Endothelial cell of umbilical vein (primary cell): Measurements from ENCODE around the gene PSMD5. TPM values are rescaled to one million over a fixed set of nuclear protein-coding genes. Genes with fewer than 3 reads are reported as not detected.

ENCODE experiments used
- BruUV-seq: library from RNA; stranded (reverse); fragments of 400-500 nt; replicated peaks from 2 replicates; lab custom pipeline; 2021; lab: Mats Ljungman, UMichigan
- CTCF ChIA-PET: fragments of 300-600, 350-600 bp; sonication (Branson Sonifier 250); formaldehyde crosslinking; loops from one replicate; lab custom pipeline; 2021; ENCODE audit warnings: antibody characterized with exemption, inconsistent platforms; lab: Charles Lee
- POLR2A ChIA-PET: fragments of 300-600, 350-600 bp; sonication (Branson Sonifier 250); formaldehyde crosslinking; loops from one replicate; lab custom pipeline; 2021; ENCODE audit warnings: antibody characterized with exemption, inconsistent platforms; lab: Charles Lee
- DNase-seq: peaks from one replicate; pipeline ENCODE4 v3.0.0-alpha.2; 2011; ENCODE audit warnings: low read depth, low spot score
- FAIRE-seq: peaks from 2 replicates; lab custom pipeline; 2011; peaks lifted over from hg19 to GRCh38; lab: Jason Lieb, UNC
- H2AFZ ChIP-seq: 2 replicates; pipeline ENCODE4 v1.6.0; 2012; ENCODE audit warnings: low read depth, low read length, control low read depth, inconsistent platforms
- H3K27ac ChIP-seq: 2 replicates; pipeline ENCODE4 v1.5.1; 2011; ENCODE audit warnings: low read depth, mild to moderate bottlenecking, control low read depth, low read length, moderate library complexity; ENCODE audit not compliant: insufficient read depth
- H3K27me3 ChIP-seq, 2 experiments: 2 replicates each; pipeline versions ENCODE4 v1.6.0 to v1.6.1; 2011; ENCODE audit warnings: low read length in 2 of 2, mixed read lengths in 1 of 2; ENCODE audit not compliant: control insufficient read depth in 2 of 2, insufficient read depth in 2 of 2
- H3K36me3 ChIP-seq, 2 experiments: 2 replicates in 1 of 2; 3 replicates in 1 of 2; pipeline ENCODE4 v1.5.1; 2011; ENCODE audit warnings: low read length in 2 of 2, mild to moderate bottlenecking in 1 of 2, moderate library complexity in 1 of 2; ENCODE audit not compliant: control insufficient read depth in 2 of 2, insufficient read depth in 2 of 2; ENCODE audit errors: extremely low read depth in 1 of 2
- H3K4me1 ChIP-seq: 3 replicates; pipeline ENCODE4 v1.5.1; 2011; ENCODE audit warnings: mild to moderate bottlenecking, low read length; ENCODE audit not compliant: control insufficient read depth, insufficient read depth; ENCODE audit errors: extremely low read depth
- H3K4me2 ChIP-seq: 2 replicates; pipeline ENCODE4 v1.6.1; 2011; ENCODE audit warnings: low read length, control low read depth, mixed read lengths; ENCODE audit not compliant: insufficient read depth
- H3K4me3 ChIP-seq, 3 experiments: fragments of 200-600 bp in 1 of 3; sonication (generic), shearing (Covaris generic) in 1 of 3; replicated peaks in 1 of 3; 2 replicates each; pipeline ENCODE4 v1.5.1; 2011 to 2016; ENCODE audit warnings: control low read depth in 3 of 3, low read length in 3 of 3, mild to moderate bottlenecking in 2 of 3, inconsistent platforms in 1 of 3, low read depth in 1 of 3, moderate library complexity in 1 of 3; ENCODE audit not compliant: insufficient read depth in 1 of 3
- H3K79me2 ChIP-seq: 2 replicates; pipeline ENCODE4 v1.6.0; 2012; ENCODE audit warnings: low read length, inconsistent platforms; ENCODE audit not compliant: control insufficient read depth, insufficient read depth
- H3K9ac ChIP-seq: replicated peaks from 2 replicates; pipeline ENCODE3; 2011; ENCODE audit warnings: low read length, control low read depth; ENCODE audit not compliant: insufficient read depth; ENCODE audit errors: extremely low read depth
- H3K9me1 ChIP-seq: replicated peaks from 3 replicates; pipeline ENCODE4 v1.6.0; 2011; ENCODE audit warnings: mild to moderate bottlenecking, low read length; ENCODE audit not compliant: control insufficient read depth, insufficient read depth; ENCODE audit errors: extremely low read depth
- H3K9me3 ChIP-seq: replicated peaks from 2 replicates; pipeline ENCODE4 v1.5.1; 2012; ENCODE audit warnings: low read length, inconsistent platforms; ENCODE audit not compliant: control insufficient read depth, insufficient read depth
- H4K20me1 ChIP-seq: replicated peaks from 2 replicates; pipeline ENCODE3; 2011; ENCODE audit warnings: mild to moderate bottlenecking, low read length; ENCODE audit not compliant: control insufficient read depth, insufficient read depth; ENCODE audit errors: extremely low read depth
- EZH2 ChIP-seq: IDR thresholded peaks from 2 replicates; pipeline ENCODE4 v1.6.1; 2012; ENCODE audit warnings: borderline replicate concordance, low read depth, mild to moderate bottlenecking, moderate library complexity, low read length, inconsistent platforms; ENCODE audit not compliant: severe bottlenecking
- FOS ChIP-seq: IDR thresholded peaks from 2 replicates; pipeline ENCODE4 v1.6.1; 2011; ENCODE audit warnings: mild to moderate bottlenecking, low read length, moderate library complexity, borderline replicate concordance; ENCODE audit not compliant: insufficient read depth
- GATA2 ChIP-seq: IDR thresholded peaks from 2 replicates; pipeline ENCODE4 v1.7.0; 2011; ENCODE audit warnings: low read depth, mild to moderate bottlenecking, moderate library complexity, mixed read lengths, low read length; ENCODE audit not compliant: insufficient read length, insufficient read depth
- JUN ChIP-seq: IDR thresholded peaks from 2 replicates; pipeline ENCODE4 v1.6.1; 2011; ENCODE audit warnings: borderline replicate concordance, low read depth; ENCODE audit not compliant: insufficient read length, insufficient read depth
- MAX ChIP-seq: IDR thresholded peaks from 2 replicates; pipeline ENCODE4 v1.6.1; 2011; ENCODE audit not compliant: insufficient read depth, insufficient read length
- MYC ChIP-seq: IDR thresholded peaks from one replicate; pipeline ENCODE4 v1.6.1; 2011; ENCODE audit warnings: mild to moderate bottlenecking, low read depth, low read length
- POLR2A ChIP-seq: IDR thresholded peaks from 2 replicates; pipeline ENCODE4 v1.6.1; 2012; ENCODE audit warnings: low read depth, mild to moderate bottlenecking, control low read depth, low read length
- POLR2AphosphoS5 ChIP-seq: IDR thresholded peaks from 2 replicates; pipeline ENCODE4 v1.6.1; 2012; ENCODE audit warnings: low read depth, mild to moderate bottlenecking, control low read depth, low read length, moderate library complexity; ENCODE audit not compliant: insufficient read depth
- dilution Hi-C: fragments of 300-500 bp; cut with MboI; formaldehyde crosslinking; loops from one replicate; pipeline ENCODE4 v1.15.0; 2019; ENCODE audit warnings: low sequenced_read_pairs; ENCODE audit not compliant: extremely low pct_ligation_motif_present
- intact Hi-C: fragments of 100-400 bp; cut with micrococcal nuclease; formaldehyde crosslinking; loops from one replicate; pipeline ENCODE4 v1.10.0; 2022
- polyA plus RNA-seq, 4 experiments: library from polyadenylated mRNA; depleted of rRNA in 3 of 4; stranded (reverse) in 3 of 4; unstranded in 1 of 4; fragments of >200 nt; gene quantifications; 2 replicates each; pipeline versions ENCODE4 v1.2.1 to v1.2.3, GENCODE V29; 2011 to 2012; ENCODE audit warnings: missing spikeins in 1 of 4
- total RNA-seq: library from RNA; stranded (reverse); gene quantifications from 2 replicates; pipeline ENCODE4 v1.2.3, GENCODE V29; 2021
- TF ChIP-seq, protein P1 (sequence below), 2 donors: IDR thresholded peaks; 1 replicate in 1 of 2; 2 replicates in 1 of 2; pipeline ENCODE4 v1.5.1; 2011; ENCODE audit warnings: low read length in 2 of 2, mild to moderate bottlenecking in 2 of 2, moderate library complexity in 2 of 2, control low read depth in 1 of 2, inconsistent platforms in 1 of 2, low read depth in 1 of 2; ENCODE audit not compliant: insufficient read depth in 1 of 2; ENCODE audit errors: extremely low read depth in 1 of 2

PSMD5 gene
- total and polyA plus RNA-seq, 2 donors (not counting 3 experiments of a cell fraction or from before 2014, with no cell fraction given): 20.4 to 70.2 TPM

GRCh38 chr9:120885457-120885856, 42.7 kb upstream of the PSMD5 start:
- no peak for TF ChIP-seq JUN
- no peak for TF ChIP-seq MAX
- TF ChIP-seq EZH2: no peak
- no peak for TF ChIP-seq MYC
- no peak for TF ChIP-seq GATA2
- TF ChIP-seq FOS: no peak
- TF ChIP-seq, protein P1, sequence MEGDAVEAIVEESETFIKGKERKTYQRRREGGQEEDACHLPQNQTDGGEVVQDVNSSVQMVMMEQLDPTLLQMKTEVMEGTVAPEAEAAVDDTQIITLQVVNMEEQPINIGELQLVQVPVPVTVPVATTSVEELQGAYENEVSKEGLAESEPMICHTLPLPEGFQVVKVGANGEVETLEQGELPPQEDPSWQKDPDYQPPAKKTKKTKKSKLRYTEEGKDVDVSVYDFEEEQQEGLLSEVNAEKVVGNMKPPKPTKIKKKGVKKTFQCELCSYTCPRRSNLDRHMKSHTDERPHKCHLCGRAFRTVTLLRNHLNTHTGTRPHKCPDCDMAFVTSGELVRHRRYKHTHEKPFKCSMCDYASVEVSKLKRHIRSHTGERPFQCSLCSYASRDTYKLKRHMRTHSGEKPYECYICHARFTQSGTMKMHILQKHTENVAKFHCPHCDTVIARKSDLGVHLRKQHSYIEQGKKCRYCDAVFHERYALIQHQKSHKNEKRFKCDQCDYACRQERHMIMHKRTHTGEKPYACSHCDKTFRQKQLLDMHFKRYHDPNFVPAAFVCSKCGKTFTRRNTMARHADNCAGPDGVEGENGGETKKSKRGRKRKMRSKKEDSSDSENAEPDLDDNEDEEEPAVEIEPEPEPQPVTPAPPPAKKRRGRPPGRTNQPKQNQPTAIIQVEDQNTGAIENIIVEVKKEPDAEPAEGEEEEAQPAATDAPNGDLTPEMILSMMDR (IDR thresholded peaks at IDR 0.05; ENCODE audit: extremely low read depth in 1 of 2, insufficient read depth in 1 of 2, low read depth in 1 of 2, low read length in 2 of 2): no peak
- TF ChIP-seq POLR2A: no peak
- no peak for TF ChIP-seq POLR2AphosphoS5
- Histone ChIP-seq H3K27ac (no peak overlapping the region), H3K9me1 (no peaks in the 10 kb centered on the region), H2AFZ (no peak overlapping the region), H3K4me1 (no peaks in the 10 kb centered on the region), H4K20me1 (no peaks in the 10 kb centered on the region), H3K9me3 (no peaks in the 10 kb centered on the region), H3K9ac (no peak overlapping the region), H3K36me3 (no peaks in the 10 kb centered on the region), H3K4me3 (no peak overlapping the region), H3K79me2 (no peaks in the 10 kb centered on the region), H3K4me2 (no peak overlapping the region), H3K27me3 (no peaks in the 10 kb centered on the region)
- FAIRE-seq (no peak), DNase-seq (no peak)
- intact Hi-C loops (no loop called here), dilution Hi-C loops (no loop called here)
- no TSS peak for BruUV-seq
- CTCF ChIA-PET: no interaction called here
- POLR2A ChIA-PET: no interaction called here
